MG63 (cell line): ENCODE data around the gene KIN. TPM values are rescaled to one million over a fixed set of nuclear protein-coding genes. Genes with fewer than 3 reads are reported as not detected.
"Not testable (repeated sequence)": the region's sequence is repeated elsewhere in the genome, so short reads cannot be mapped to it uniquely, and the experiment has no call there.

Source experiments
- DNase-seq: peaks from one replicate; pipeline ENCODE4 v3.0.0-alpha.2; 2020
- H3K27me3 ChIP-seq: fragments of 250-450 bp; sonication (Bioruptor Pico); 2 replicates; pipeline ENCODE4 v1.5.1; 2020; ENCODE audit warnings: mild to moderate bottlenecking, moderate library complexity
- H3K36me3 ChIP-seq: fragments of 250-450 bp; sonication (Bioruptor Pico); 2 replicates; pipeline ENCODE4 v1.5.1; 2020; ENCODE audit warnings: mild to moderate bottlenecking, moderate library complexity
- H3K4me3 ChIP-seq: fragments of 250-450 bp; sonication (Bioruptor Pico); 2 replicates; pipeline ENCODE4 v1.5.1; 2020; ENCODE audit warnings: mild to moderate bottlenecking, moderate library complexity
- H3K9me3 ChIP-seq: fragments of 250-450 bp; sonication (Bioruptor Pico); 2 replicates; pipeline ENCODE4 v1.5.1; 2020; ENCODE audit warnings: mild to moderate bottlenecking, moderate library complexity
- total RNA-seq: library from RNA; depleted of rRNA; stranded (reverse); fragments of >200 nt; shearing (Covaris generic); gene quantifications from 2 replicates; pipeline ENCODE4 v1.2.3, GENCODE V29; 2014; ENCODE audit warnings: low replicate concordance; rRNA removed

Gene KIN, protein sequence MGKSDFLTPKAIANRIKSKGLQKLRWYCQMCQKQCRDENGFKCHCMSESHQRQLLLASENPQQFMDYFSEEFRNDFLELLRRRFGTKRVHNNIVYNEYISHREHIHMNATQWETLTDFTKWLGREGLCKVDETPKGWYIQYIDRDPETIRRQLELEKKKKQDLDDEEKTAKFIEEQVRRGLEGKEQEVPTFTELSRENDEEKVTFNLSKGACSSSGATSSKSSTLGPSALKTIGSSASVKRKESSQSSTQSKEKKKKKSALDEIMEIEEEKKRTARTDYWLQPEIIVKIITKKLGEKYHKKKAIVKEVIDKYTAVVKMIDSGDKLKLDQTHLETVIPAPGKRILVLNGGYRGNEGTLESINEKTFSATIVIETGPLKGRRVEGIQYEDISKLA
- total RNA-seq: 13.0 and 34.8 TPM in 2 replicates

DNA sequence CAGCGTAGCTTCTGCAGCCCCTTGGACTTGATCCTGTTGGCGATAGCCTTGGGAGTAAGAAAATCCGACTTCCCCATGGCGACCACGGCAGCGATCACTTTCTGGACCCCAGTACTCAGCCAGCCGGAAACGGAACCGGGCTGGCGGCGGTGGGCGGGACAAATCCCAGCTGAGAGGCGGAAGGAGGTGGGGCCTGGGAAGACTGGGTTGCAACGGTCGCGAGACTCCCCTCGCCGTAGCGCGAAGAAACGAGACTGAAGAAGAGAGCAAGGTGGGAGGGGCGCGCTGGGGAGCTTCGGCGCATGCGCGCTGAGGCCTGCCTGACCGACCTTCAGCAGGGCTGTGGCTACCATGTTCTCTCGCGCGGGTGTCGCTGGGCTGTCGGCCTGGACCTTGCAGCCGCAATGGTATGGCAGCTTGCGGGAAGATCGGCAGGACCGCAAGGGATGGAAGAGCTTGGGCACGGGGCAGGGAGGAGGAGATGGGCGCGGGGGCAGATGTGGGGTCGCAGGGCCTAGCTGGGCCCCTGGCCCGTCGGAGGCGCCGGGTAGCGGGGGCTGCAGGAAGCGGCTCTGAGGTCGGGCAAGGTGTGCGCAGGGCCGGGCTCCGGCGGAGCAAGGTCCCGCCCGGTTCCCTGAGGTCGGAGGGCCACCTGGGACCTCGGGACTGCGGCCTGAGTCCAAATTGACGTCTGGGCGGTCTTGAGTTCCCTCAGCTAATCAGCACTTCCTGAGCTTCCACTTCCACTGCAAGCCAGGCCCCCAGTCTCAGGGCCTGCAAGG, at the start of gene KIN, which contains the start of gene ATP5F1C:
Gene KIN, minus strand, starts transcription at position 137 of the 782 bp plus-strand sequence. Its CDS starts 60 bp downstream, at position 77.
Gene ATP5F1C, plus strand, starts transcription at position 321 of the 782 bp plus-strand sequence. Its CDS starts 31 bp downstream, at position 352.
- Histone ChIP-seq H3K27me3 (no peaks in the 10 kb centered on the region), H3K9me3 (no peaks in the 10 kb centered on the region), H3K4me3 (peak within 1 kb of the TSS; percentile 95), H3K36me3 (peaks cover 31% of the 10 kb centered on the region)
- DNase-seq: peak; percentile 95

DNA sequence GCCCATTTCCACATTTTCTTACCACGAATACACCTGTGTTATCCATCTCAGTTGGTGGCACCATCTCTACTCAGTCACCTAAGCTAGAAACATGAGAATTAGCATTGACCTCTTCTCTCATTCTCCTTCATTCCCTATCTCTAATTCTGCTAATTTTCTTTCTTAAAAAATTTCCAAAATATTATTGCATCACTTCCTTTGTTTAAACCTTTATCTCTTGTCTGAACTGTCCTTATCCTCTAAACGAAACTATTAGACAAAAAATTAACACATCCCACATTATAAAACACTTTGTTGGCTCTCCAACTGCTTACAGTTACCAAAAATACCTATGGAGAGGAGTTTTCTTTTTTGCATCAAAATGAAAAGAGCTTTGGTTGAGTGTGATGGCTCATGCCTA, 48.8 kb upstream of the KIN start:
- Histone ChIP-seq H3K27me3 (no peaks in the 10 kb centered on the region), H3K4me3 (no peak overlapping the region), H3K9me3 (no peaks in the 10 kb centered on the region), H3K36me3 (no peaks in the 10 kb centered on the region)
- DNase-seq: no peak

DNA sequence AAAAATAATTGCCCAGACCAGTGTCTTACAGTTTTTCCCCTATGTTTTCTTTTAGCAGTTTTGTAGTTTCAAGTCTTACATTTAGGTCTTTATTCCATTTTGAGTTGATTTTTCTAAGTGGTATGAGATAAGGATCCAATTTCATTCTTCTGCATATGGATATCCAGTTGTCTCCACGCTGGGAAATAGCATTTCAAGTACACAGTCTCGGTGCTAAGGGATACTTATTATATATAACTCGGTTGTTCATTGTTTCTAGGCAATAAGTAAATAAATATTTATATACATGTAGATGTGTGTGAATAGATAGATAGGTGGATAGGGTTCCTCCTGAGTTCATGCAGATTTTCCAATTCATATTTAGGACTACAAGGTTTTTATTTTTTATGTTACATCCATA, 46.5 kb upstream of the KIN start:
- Histone ChIP-seq H3K27me3 (no peaks in the 10 kb centered on the region), H3K9me3 (no peaks in the 10 kb centered on the region), H3K36me3 (no peaks in the 10 kb centered on the region), H3K4me3 (no peak overlapping the region)
- DNase-seq: no peak

DNA sequence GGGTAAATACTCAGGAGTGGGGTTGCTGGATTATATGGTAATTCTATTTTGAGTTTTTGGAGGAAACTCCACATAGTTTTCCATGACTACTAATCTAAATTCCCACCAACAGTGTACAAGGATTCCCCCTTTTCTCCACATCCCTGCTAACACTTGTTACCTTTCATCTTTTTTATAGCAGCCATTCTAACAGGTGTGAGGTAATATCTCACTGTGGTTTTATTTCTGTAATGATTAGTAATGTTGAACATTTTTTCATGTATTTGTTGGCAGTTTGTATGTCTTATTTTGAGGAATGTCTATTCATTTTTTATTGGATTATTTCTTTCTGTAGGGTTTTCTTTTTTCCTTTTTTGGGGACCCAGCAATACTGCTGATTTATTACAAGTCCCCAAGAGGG, 45.4 kb upstream of the KIN start:
- DNase-seq: no peak

DNA sequence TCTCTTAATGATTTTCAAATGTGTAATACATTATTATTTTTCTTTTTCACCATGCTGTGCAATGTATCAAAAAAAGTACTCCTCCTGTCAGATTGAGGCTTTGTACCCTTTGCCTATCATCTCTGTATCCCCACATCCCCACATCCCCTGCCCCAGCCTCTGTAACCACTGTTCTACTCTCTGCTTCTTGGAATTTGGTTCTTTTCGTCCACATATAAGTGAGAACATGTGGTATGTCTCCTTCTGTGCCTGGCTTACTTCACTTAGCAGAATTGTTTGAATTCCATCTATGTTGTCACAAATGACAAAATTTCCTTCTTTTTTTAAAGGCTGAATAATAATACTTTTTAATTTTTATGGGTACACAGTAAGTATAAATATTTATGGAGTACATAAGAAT, 44.3 kb upstream of the KIN start:
- no peak for DNase-seq
- no peaks in the 10 kb centered on the region for H3K9me3 ChIP-seq
- H3K36me3 ChIP-seq: no peaks in the 10 kb centered on the region
- H3K4me3 ChIP-seq: no peak overlapping the region
- no peaks in the 10 kb centered on the region for H3K27me3 ChIP-seq

More for the DNA sequence above, 45.4 kb upstream of the KIN start:
- Histone ChIP-seq H3K36me3 (no peaks in the 10 kb centered on the region), H3K4me3 (no peak overlapping the region), H3K27me3 (no peaks in the 10 kb centered on the region), H3K9me3 (no peaks in the 10 kb centered on the region)

DNA sequence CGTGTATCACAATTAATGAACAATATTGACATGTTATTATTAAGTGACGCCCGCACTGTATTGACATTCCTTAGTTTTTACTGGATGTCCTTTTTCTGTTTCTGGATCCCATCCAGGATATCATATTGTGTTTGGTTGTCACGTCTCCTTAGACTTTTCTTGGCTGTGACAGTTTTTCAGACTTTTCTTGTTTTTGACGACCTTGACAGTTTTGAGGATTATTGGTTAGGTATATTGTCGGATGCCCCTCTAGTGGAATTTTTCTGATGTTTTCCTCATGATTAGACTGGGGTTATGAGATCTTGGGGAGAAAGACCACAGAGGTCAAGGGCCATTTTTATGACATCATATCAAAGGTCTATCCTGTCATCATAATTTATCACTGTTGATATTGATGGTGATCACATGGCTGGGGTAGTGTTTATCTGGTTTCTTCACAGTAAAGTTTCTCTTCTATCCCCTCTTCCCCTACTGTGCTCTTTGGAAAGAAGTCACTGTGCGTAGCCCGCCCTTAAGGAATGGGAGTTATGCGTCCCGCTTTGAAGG, 41.6 kb upstream of the KIN start:
- DNase-seq: no peak
- H3K9me3 ChIP-seq: no peaks in the 10 kb centered on the region
- peaks cover 4% of the 10 kb centered on the region; the same call in 1 of the 2 replicates for H3K36me3 ChIP-seq
- no peak overlapping the region for H3K4me3 ChIP-seq
- no peaks in the 10 kb centered on the region for H3K27me3 ChIP-seq

DNA sequence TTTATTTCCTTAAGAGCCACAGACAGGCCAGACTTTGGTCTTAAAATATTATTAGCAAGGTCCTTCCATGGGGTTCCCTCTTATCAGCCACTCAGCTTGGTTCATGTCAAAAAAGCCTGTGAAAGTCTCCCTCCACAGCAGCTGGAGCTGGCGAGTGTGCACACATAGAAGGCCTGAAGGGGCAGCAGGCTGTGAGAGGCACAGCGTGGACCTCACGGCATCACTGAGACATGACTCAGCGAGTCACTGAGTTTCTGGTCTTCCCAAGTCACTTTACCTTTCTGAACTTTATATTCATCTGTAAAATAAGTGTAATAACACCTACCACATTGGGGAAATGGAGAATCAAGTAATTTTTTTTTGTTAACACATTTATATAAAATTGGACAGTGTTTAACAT, 39.2 kb upstream of the KIN start:
- DNase-seq: peak; percentile 19

DNA sequence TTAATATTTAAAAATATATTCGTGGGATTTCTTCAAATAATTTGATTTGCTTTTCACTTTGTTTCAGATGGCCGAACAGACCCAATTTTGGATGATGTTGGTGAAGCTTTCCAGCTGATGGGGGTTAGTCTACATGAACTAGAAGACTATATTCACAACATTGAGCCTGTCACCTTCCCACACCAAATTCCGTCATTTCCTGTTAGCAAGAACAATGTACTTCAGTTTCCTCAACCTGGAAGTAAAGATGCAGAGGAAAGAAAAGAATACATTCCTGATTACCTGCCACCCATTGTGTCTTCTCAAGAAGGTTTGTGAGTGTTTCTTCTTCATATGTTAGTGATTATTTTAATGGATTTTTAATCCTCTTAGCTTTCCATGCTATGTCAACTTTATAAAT, 36.5 kb upstream of the KIN start:
- no peak for DNase-seq
- Histone ChIP-seq H3K27me3 (no peaks in the 10 kb centered on the region), H3K4me3 (no peak overlapping the region), H3K9me3 (no peaks in the 10 kb centered on the region), H3K36me3 (peaks cover 4% of the 10 kb centered on the region; the same call in 1 of the 2 replicates)

More for the DNA sequence above, 39.2 kb upstream of the KIN start:
- no peaks in the 10 kb centered on the region for H3K27me3 ChIP-seq
- no peaks in the 10 kb centered on the region for H3K9me3 ChIP-seq
- no peak overlapping the region for H3K4me3 ChIP-seq
- peaks cover 4% of the 10 kb centered on the region; the same call in 1 of the 2 replicates for H3K36me3 ChIP-seq

DNA sequence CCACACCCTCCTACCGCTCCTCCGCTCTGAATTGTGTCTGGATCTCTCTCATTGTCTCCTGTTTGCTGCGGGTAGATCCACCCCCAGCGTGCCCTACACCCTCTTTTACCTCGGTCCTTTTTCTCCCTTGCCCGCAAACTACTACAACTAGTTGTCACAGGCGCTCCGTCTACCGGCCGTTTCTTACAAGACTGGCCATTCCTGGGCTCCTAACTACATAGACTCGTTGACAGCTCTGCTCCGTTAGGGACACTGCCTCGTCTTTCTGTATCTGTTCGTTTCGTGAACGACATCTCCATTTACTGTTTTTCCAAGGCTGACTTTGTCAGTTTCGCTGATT, 31.3 kb upstream of the KIN start:
- peak overlapping the region; percentile 75 for H3K4me3 ChIP-seq
- H3K9me3 ChIP-seq: no peaks in the 10 kb centered on the region
- H3K36me3 ChIP-seq: no peaks in the 10 kb centered on the region
- peak; percentile 42 for DNase-seq
- H3K27me3 ChIP-seq: no peaks in the 10 kb centered on the region

DNA sequence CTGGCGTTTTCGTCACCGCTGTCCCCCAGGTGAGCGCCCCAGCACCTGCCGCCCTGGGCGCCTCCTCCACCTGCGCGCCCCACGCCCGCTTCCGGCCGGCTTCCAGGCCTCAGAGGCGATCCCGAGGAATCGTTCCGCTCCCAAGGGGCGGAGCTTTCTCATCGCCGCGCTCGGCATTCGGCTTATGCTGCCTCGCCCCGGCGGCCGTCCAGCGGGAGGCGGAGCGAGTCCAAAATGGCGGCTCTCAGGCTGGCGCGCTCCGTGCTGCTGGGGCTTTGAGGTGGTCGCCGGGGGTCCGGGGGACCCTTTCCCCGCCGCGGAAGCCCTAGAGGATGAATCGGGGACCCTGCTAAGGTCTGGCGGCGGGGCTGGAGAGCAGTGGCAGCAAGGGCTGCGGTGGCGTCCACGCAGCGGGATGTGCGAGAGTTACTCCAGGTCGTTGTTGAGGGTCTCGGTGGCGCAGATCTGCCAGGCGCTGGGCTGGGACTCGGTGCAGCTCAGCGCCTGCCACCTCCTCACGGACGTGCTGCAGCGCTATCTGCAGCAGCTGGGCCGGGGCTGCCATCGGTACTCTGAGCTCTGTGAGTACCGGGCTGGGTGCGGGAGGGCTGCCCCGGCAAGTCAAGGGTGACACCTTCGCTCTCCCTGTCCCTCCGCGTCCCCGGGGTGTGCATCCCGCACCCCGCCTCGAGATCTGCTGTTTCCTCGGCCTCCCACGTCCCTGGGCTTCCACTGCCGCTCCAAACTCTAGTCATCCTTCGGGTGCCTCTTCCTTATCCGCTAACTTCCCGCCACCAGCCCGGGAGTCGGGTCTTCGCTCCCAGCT, 30.7 kb upstream of the KIN start, which contains the start of gene TAF3:
Gene TAF3, plus strand, starts transcription at position 211 of the 826 bp plus-strand sequence. Its CDS starts 205 bp downstream, at position 416.
- DNase-seq: peak; percentile 89
- Histone ChIP-seq H3K36me3 (no peaks in the 10 kb centered on the region), H3K9me3 (no peaks in the 10 kb centered on the region), H3K4me3 (peak within 1 kb of the TSS; percentile 75), H3K27me3 (no peaks in the 10 kb centered on the region)

DNA sequence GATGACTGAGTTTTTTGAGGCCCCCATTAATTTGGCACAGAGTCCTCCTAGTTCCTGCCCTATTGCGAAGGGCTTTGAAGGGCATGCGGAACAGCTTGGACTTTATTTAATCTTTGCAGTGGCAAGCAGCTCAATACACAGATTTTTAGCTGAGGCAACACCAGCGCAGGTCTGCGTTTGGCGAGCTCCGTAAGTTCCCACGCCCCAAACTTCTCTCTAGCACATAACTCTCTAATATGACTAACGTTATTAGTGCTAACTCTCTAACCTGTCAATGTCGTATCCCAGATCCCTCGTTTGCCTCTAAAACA, 30.1 kb upstream of the KIN start:
- DNase-seq: no peak
- Histone ChIP-seq H3K36me3 (no peaks in the 10 kb centered on the region), H3K4me3 (peak overlapping the region; percentile 75), H3K27me3 (no peaks in the 10 kb centered on the region), H3K9me3 (no peaks in the 10 kb centered on the region)

DNA sequence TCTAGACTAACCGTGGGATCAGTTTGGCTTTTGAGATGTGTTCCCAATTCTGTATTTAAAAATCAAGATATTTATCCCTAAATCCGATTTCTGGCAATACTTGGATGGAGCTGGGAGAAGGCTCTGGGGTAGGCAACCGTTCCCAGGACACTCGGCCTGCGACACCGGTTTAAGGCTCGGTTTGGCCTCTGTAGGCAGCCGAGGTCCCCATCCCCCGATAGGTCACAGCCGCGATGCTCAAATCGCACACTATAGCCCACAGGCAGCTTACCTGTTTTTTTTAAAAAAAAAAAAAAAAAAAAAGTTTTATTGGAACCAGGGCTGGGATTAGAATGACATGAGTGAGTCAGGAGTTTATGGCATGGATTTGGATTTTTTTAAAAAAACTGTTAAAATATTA, 29.8 kb upstream of the KIN start:
- no peak for DNase-seq
- Histone ChIP-seq H3K4me3 (peak overlapping the region; percentile 75), H3K27me3 (no peaks in the 10 kb centered on the region), H3K36me3 (no peaks in the 10 kb centered on the region), H3K9me3 (no peaks in the 10 kb centered on the region)

DNA sequence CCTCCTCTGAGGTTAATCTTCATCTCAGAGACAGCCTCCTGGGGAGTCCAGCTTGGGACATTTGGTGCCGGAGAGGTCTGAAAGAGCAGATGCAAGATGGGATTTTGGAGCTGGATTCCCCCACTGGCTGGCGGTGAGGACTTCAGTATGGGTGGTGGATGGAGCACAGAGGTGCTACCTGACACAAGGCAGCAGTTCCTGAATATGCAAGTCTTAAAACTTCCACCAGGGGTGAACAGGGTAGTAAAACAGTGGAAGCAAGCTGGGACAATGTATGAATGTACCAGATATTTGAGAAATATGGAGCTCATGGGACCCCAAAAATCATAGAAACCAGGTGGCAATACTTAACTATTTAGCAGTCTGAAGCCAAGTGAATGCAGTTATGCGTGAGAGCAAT, 25.7 kb upstream of the KIN start:
- no peak overlapping the region for H3K4me3 ChIP-seq
- H3K9me3 ChIP-seq: no peaks in the 10 kb centered on the region
- H3K27me3 ChIP-seq: no peaks in the 10 kb centered on the region
- no peaks in the 10 kb centered on the region for H3K36me3 ChIP-seq
- DNase-seq: no peak

DNA sequence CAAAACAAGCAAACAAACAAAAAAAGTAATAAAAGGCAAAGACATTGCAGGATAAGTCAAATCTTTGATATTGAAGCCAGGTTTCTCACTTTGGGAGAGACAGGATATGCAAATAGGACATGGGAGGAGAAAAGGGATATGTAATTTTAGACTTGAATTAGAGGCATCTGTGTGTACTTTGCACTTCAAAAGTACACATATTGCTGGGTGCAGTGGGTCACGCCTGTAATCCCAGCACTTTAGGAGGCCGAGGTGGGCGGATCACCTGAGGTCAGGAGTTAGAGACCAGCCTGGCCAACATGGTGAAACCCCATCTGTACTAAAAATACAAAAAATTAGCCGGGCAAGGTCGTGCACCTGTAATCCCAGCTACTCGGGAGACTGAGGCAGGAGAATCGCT, 23.9 kb upstream of the KIN start:
- H3K9me3 ChIP-seq, H3K27me3 ChIP-seq, DNase-seq, H3K4me3 ChIP-seq: not testable (repeated sequence)
- peaks cover 12% of the 10 kb centered on the region for H3K36me3 ChIP-seq

DNA sequence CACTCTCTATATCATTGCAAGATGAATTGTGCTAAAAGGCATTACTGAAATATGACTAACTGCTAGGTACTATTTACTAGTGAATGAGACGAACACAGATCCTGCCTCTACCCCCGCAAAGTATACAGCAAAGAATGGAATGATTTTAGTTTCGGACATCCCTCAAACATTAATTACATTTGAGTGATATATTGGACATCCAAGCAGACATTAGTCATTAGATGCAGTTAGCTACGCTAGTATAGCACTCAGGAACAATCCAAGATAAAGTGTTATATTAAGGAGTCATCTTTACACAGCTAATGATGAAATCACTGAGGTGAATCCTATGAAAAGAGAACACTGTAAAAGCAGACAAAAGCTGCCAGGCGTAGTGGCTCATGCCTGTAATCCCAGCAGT, 23.2 kb upstream of the KIN start:
- DNase-seq: no peak
- Histone ChIP-seq H3K27me3 (no peaks in the 10 kb centered on the region), H3K4me3 (no peak overlapping the region), H3K36me3 (peaks cover 17% of the 10 kb centered on the region), H3K9me3 (no peaks in the 10 kb centered on the region)

DNA sequence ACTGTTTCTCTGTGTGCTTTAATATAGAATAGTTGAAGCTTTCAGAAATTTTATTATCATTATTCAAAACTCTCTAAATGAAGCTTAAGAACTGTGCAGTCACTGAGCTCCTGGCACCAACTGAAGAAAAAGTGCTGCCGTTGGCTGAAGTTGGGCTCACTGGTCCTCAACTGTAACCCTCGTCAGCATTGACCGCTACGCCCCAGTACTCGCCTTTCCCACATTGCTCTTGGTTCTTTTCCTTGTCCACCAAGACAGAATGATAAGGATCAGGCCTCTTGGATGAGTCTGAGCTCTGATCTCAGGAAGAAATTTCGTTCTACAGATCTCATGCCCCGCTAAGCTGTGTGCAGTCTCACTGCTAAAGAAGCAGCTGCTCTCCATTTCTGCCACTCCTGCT, 22.6 kb upstream of the KIN start:
- peaks cover 20% of the 10 kb centered on the region for H3K36me3 ChIP-seq
- DNase-seq: no peak
- H3K9me3 ChIP-seq: no peaks in the 10 kb centered on the region
- H3K27me3 ChIP-seq: no peaks in the 10 kb centered on the region
- H3K4me3 ChIP-seq: no peak overlapping the region
